BLaER1 treated with 17β-estradiol and CSF1 and Interleukin-3, amounts not matched to agents 10 nM and 100 nM (cell line): Measurements from ENCODE around the gene ARID4A.

Experiments
- H3K27ac ChIP-seq, 11 experiments: shearing (Covaris generic); formaldehyde crosslinking; 2 replicates each; pipeline ENCODE4 v1.8.1; 2022
- H3K27me3 ChIP-seq, 11 experiments: shearing (Covaris generic); formaldehyde crosslinking; 2 replicates each; pipeline ENCODE4 v1.8.1; 2022
- H3K36me3 ChIP-seq, 11 experiments: shearing (Covaris generic); formaldehyde crosslinking; 2 replicates each; pipeline ENCODE4 v1.8.1; 2022
- H3K4me1 ChIP-seq, 10 experiments: shearing (Covaris generic); formaldehyde crosslinking; 2 replicates each; pipeline ENCODE4 v1.8.1; 2022
- H3K4me2 ChIP-seq, 11 experiments: shearing (Covaris generic); formaldehyde crosslinking; 2 replicates each; pipeline ENCODE4 v1.8.1; 2022
- H3K4me3 ChIP-seq, 10 experiments: shearing (Covaris generic); formaldehyde crosslinking; 2 replicates each; pipeline ENCODE4 v1.8.1; 2022
- H3K9ac ChIP-seq, 11 experiments: shearing (Covaris generic); formaldehyde crosslinking; 2 replicates each; pipeline ENCODE4 v1.8.1; 2022
- H3K9me3 ChIP-seq, 11 experiments: shearing (Covaris generic); formaldehyde crosslinking; replicated peaks in 1 of 11; 2 replicates each; pipeline ENCODE4 v1.8.1; 2022
- H4K20me1 ChIP-seq, 11 experiments: shearing (Covaris generic); formaldehyde crosslinking; 2 replicates each; pipeline ENCODE4 v1.8.1; 2022
- Cebpa-rat ChIP-seq, 11 experiments: shearing (Covaris generic); IDR thresholded peaks; 2 replicates each; pipeline ENCODE4 v1.8.1; 2022

The ARID4A gene

DNA sequence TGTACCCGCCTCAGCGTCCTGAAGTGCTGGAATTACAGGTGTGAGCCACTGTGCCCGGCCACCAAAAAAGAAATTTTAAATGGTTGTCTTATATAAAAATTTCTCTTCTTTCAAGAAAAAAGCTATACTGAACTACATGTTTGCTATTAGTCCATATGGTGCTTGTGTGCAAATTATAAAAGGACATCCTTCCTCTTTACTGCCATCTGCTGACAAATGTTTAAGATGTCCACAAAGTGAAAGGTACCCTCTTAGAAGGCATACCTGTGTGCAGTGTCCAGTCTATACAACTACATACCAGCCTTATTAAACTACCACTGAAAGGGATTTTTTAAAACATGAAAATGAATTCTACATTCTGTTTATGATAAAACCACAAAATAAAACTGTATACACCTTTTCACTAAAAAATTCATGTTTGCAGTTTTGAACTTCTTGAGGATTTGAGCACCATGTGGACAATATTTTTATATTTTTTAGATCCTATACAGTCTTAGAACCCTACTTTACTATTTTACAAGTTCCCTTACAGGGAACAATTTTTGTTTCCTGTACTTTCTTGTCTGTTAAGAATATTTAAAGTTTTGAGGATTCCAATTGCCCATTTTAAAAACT is 64.5 kb downstream of the ARID4A start:
- H3K4me3 ChIP-seq = no peak overlapping the region
- no peaks in the 10 kb centered on the region for H3K27me3 ChIP-seq
- no peak for TF ChIP-seq Cebpa-rat (IDR thresholded peaks at IDR 0.05)
- H3K27ac ChIP-seq = no peak overlapping the region
- no peak overlapping the region for H3K4me2 ChIP-seq
- peaks cover 85 to 100% (median 96%) of the 10 kb centered on the region in 11 experiments for H3K36me3 ChIP-seq
- H3K9me3 ChIP-seq = no peaks in the 10 kb centered on the region
- no peak overlapping the region for H3K9ac ChIP-seq
- H3K4me1 ChIP-seq = no peaks in the 10 kb centered on the region; a peak in 1 of 20 replicates
- H4K20me1 ChIP-seq = peaks cover 0 to 45% (median 0%) of the 10 kb centered on the region in 11 experiments; a peak in 6 of 22 replicates

GRCh38 chr14:58364316-58364715 is 66.0 kb downstream of the ARID4A start:
- Histone ChIP-seq H4K20me1 (peaks cover 0 to 34% (median 0%) of the 10 kb centered on the region in 11 experiments; a peak in 6 of 22 replicates), H3K4me1 (no peaks in the 10 kb centered on the region; a peak in 1 of 20 replicates), H3K36me3 (peaks cover 88 to 100% (median 96%) of the 10 kb centered on the region in 11 experiments), H3K9ac (no peak overlapping the region), H3K27ac (no peak overlapping the region), H3K9me3 (no peaks in the 10 kb centered on the region), H3K4me3 (no peak overlapping the region), H3K4me2 (no peak overlapping the region), H3K27me3 (no peaks in the 10 kb centered on the region)
- no peak for TF ChIP-seq Cebpa-rat (IDR thresholded peaks at IDR 0.05)

- H3K27me3 ChIP-seq = no peaks in the 10 kb centered on the region
- TF ChIP-seq Cebpa-rat (IDR thresholded peaks at IDR 0.05) = no peak
- no peak overlapping the region for H3K4me3 ChIP-seq
- no peaks in the 10 kb centered on the region for H3K9me3 ChIP-seq
- peaks cover 87 to 100% (median 96%) of the 10 kb centered on the region in 11 experiments for H3K36me3 ChIP-seq
- H3K4me2 ChIP-seq = no peak overlapping the region
- no peak overlapping the region for H3K9ac ChIP-seq
- no peaks in the 10 kb centered on the region; a peak in 1 of 20 replicates for H3K4me1 ChIP-seq
- H3K27ac ChIP-seq = no peak overlapping the region
- H4K20me1 ChIP-seq = peaks cover 0 to 12% (median 0%) of the 10 kb centered on the region in 11 experiments; a peak in 6 of 22 replicates
Measured at GRCh38 chr14:58367296-58367695, 68.9 kb downstream of the ARID4A start.

DNA sequence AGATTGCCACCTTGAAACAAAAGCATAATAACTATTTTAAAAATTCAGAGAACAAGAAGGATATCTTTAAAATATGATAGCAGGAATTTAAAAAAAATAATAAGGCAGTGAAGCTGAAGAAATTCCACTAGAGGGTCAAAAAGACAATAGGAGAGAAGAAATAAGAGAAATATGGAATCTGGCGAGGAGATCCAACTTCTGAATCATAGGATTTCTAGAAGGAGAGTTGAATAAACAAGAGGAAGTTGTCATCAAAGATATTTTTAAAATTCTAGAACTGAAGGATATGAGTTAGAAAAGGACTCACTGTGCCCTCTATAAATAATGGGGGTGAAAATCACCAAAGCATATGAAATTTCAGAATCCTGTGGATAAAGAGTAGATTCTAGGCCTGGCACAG is 70.6 kb downstream of the ARID4A start:
- Histone ChIP-seq H3K4me2 (no peak overlapping the region), H3K9ac (no peak overlapping the region), H3K27me3 (no peaks in the 10 kb centered on the region), H3K27ac (no peak overlapping the region), H3K4me3 (no peak overlapping the region), H4K20me1 (peaks cover 0 to 13% (median 0%) of the 10 kb centered on the region in 11 experiments; a peak in 1 of 22 replicates), H3K9me3 (no peaks in the 10 kb centered on the region), H3K36me3 (peaks cover 76 to 98% (median 97%) of the 10 kb centered on the region in 11 experiments), H3K4me1 (no peaks in the 10 kb centered on the region; a peak in 1 of 20 replicates)
- no peak for TF ChIP-seq Cebpa-rat (IDR thresholded peaks at IDR 0.05)

DNA sequence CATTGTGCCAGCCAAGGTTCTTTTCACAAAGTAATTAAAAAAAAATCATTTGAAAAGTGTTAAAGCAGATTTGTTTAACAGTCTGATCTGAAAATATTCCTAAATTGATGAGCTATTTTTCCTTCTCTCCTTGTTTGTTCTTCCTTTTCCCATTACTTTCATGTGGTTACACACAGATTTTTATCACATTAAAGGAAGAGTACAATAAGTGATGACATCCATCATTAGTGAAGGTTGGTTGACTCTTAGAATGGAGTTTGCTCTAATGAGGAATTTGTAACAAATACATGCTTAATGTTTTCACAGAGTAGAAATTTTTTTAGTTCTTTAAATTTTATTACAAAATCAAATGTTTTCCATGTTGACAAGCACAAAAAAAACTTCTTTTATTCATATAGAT is 78.4 kb downstream of the ARID4A start:
- Histone ChIP-seq H3K27me3 (no peaks in the 10 kb centered on the region), H3K36me3 (peaks cover 47 to 99% (median 85%) of the 10 kb centered on the region in 11 experiments), H4K20me1 (peaks cover 0 to 37% (median 0%) of the 10 kb centered on the region in 11 experiments; a peak in 2 of 22 replicates), H3K9me3 (no peaks in the 10 kb centered on the region), H3K4me1 (no peaks in the 10 kb centered on the region), H3K4me2 (no peak overlapping the region), H3K27ac (no peak overlapping the region), H3K9ac (no peak overlapping the region), H3K4me3 (no peak overlapping the region)
- no peak for TF ChIP-seq Cebpa-rat (IDR thresholded peaks at IDR 0.05)

GRCh38 chr14:58390830-58391229 is 92.5 kb downstream of the ARID4A start:
- H3K9me3 ChIP-seq = no peaks in the 10 kb centered on the region
- no peaks in the 10 kb centered on the region for H4K20me1 ChIP-seq
- peaks cover 0 to 6% (median 4%) of the 10 kb centered on the region in 10 experiments; a peak in 15 of 20 replicates for H3K4me1 ChIP-seq
- no peak overlapping the region for H3K9ac ChIP-seq
- no peak overlapping the region for H3K4me3 ChIP-seq
- H3K27me3 ChIP-seq = peaks cover 4 to 9% (median 7%) of the 10 kb centered on the region in 11 experiments
- no peak for TF ChIP-seq Cebpa-rat (IDR thresholded peaks at IDR 0.05)
- H3K27ac ChIP-seq = no peak overlapping the region
- peaks cover 0 to 22% (median 1%) of the 10 kb centered on the region in 11 experiments; a peak in 4 of 22 replicates for H3K36me3 ChIP-seq
- no peak overlapping the region for H3K4me2 ChIP-seq

- TF ChIP-seq Cebpa-rat (IDR thresholded peaks at IDR 0.05) = no peak
- Histone ChIP-seq H4K20me1 (no peaks in the 10 kb centered on the region), H3K4me1 (peaks cover 5 to 15% (median 12%) of the 10 kb centered on the region in 10 experiments; a peak in 18 of 20 replicates), H3K4me3 (peak overlapping the region in 9 of 10 experiments; percentile 46 to 70 (median 55); a peak in 16 of 20 replicates), H3K36me3 (peaks cover 0 to 6% (median 0%) of the 10 kb centered on the region in 11 experiments; a peak in 2 of 22 replicates), H3K9me3 (no peaks in the 10 kb centered on the region), H3K27ac (peak overlapping the region in 1 of 11 experiments; percentile 40; a peak in 1 of 22 replicates), H3K27me3 (peaks cover 12 to 21% (median 19%) of the 10 kb centered on the region in 11 experiments), H3K4me2 (peak overlapping the region; percentile 77 to 97 (median 90)), H3K9ac (peak overlapping the region in 8 of 11 experiments; percentile 62 to 80 (median 70); a peak in 10 of 22 replicates)
Measured at GRCh38 chr14:58395562-58395811, 97.1 kb downstream of the ARID4A start.

- Histone ChIP-seq H3K9ac (peak within 1 kb of the TSS; percentile 50 to 80 (median 70); a peak in 21 of 22 replicates), H3K4me2 (peak within 1 kb of the TSS; percentile 77 to 97 (median 90)), H3K9me3 (no peaks in the 10 kb centered on the region), H3K27ac (peak within 1 kb of the TSS; percentile 17 to 72 (median 56); a peak in 18 of 22 replicates), H3K4me3 (peak within 1 kb of the TSS; percentile 46 to 70 (median 56)), H3K36me3 (peaks cover 0 to 6% (median 0%) of the 10 kb centered on the region in 11 experiments; a peak in 2 of 22 replicates), H3K4me1 (peaks cover 5 to 15% (median 12%) of the 10 kb centered on the region in 10 experiments; a peak in 18 of 20 replicates), H3K27me3 (peaks cover 12 to 21% (median 19%) of the 10 kb centered on the region in 11 experiments), H4K20me1 (no peaks in the 10 kb centered on the region)
- no peak for TF ChIP-seq Cebpa-rat (IDR thresholded peaks at IDR 0.05)
Measured at GRCh38 chr14:58395812-58396788, 97.7 kb downstream of the ARID4A start, which contains the start of gene TOMM20L. TOMM20L (plus strand) TSS chr14:58395930; CDS start chr14:58395958, 28 bp downstream.
